Prostate gland (tissue), 2 donors: ENCODE data around the gene CTNNBL1. TPM values are rescaled to one million over a fixed set of nuclear protein-coding genes. Genes with fewer than 3 reads are reported as not detected.

Experiments used
- DNase-seq: peaks from one replicate; pipeline ENCODE4 v3.0.0-alpha.2; 2019; ENCODE audit warnings: low spot score
- H3K27ac ChIP-seq, 2 donors: fragments of 200-600 bp; sonication (generic); 2 replicates each; pipeline ENCODE4 v1.5.1; 2017 to 2019
- H3K27me3 ChIP-seq: fragments of 200-600 bp; sonication (generic); replicated peaks from 2 replicates; pipeline ENCODE4 v1.5.1; 2019; ENCODE audit not compliant: insufficient read depth
- H3K36me3 ChIP-seq, 2 donors: fragments of 200-600 bp; sonication (generic); 1 replicate in 1 of 2; 2 replicates in 1 of 2; pipeline versions ENCODE4 v1.5.1 to v1.8.1; 2017 to 2019
- H3K4me1 ChIP-seq: fragments of 200-600 bp; sonication (generic); replicated peaks from 2 replicates; pipeline ENCODE4 v1.5.1; 2019
- H3K4me3 ChIP-seq, 2 donors: fragments of 200-600 bp; sonication (generic); 2 replicates each; pipeline ENCODE4 v1.5.1; 2017 to 2019
- H3K9me3 ChIP-seq: fragments of 200-600 bp; sonication (generic); 2 replicates; pipeline ENCODE4 v1.5.1; 2017
- POLR2A ChIP-seq: fragments of 450-650 bp; IDR thresholded peaks from one replicate; pipeline ENCODE4 v1.6.1; 2016; ENCODE audit warnings: antibody characterized with exemption, mild to moderate bottlenecking
- POLR2AphosphoS5 ChIP-seq: sonication (generic); formaldehyde crosslinking; IDR thresholded peaks from one replicate; pipeline ENCODE4 v1.6.1; 2017; ENCODE audit warnings: antibody characterized with exemption
- WGBS: methylation state at CpG from one replicate; pipeline ENCODE4 v1.1.5; 2018; 5-methylcytosine and 5-hydroxymethylcytosine counted together
- intact Hi-C: fragments of 100-400 bp; cut with DNase I; formaldehyde crosslinking; loops from one replicate; pipeline ENCODE4 v1.14.2; 2022
- total RNA-seq, 2 donors: library from RNA; depleted of rRNA; stranded (reverse); fragments of >200 nt; gene quantifications; one replicate each; pipeline ENCODE4 v1.1.0, GENCODE V29; 2016
- TF ChIP-seq, protein P1 (sequence below), 4 experiments: fragments of 200-600 bp in 2 of 4; fragments of 450-650 bp in 2 of 4; sonication (generic) in 2 of 4; IDR thresholded peaks; 1 replicate in 3 of 4; 2 replicates in 1 of 4; pipeline ENCODE4 v1.5.1; 2016 to 2019; ENCODE audit warnings: antibody characterized with exemption in 4 of 4, mild to moderate bottlenecking in 2 of 4, moderate library complexity in 2 of 4

Gene CTNNBL1
- total RNA-seq, 2 donors from 2014 or later: 29.9 to 61.0 TPM

DNA sequence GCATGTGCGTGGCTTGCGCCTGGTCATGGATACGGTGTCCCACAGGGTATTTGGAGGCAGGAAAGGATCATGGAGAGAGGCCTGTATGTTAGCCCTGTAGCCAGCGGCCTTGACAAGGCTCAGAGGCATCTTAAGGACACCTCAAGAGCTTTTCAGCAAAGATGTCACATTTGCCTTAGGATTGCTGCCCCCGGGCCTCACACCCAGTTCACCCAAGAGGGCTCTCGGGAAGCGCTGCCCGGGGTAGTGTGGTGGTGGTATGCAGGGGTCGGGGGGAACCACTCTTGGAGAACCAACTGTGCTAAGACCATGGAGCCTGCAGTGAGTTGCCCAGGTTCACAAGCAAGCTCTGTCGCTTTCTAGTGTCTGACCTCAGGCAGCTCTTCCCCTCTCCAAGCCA is 172.2 kb downstream of the CTNNBL1 start:
- Histone ChIP-seq H3K27ac (peak overlapping the region in 1 of 2 donors; percentile 50), H3K36me3 (no peaks in the 10 kb centered on the region), H3K27me3 (no peaks in the 10 kb centered on the region), H3K4me1 (peaks cover 10% of the 10 kb centered on the region), H3K4me3 (no peak overlapping the region), H3K9me3 (no peaks in the 10 kb centered on the region)
- no peak for DNase-seq
- intact Hi-C loops: no loop called here
- TF ChIP-seq POLR2A: no peak
- TF ChIP-seq, protein P1, sequence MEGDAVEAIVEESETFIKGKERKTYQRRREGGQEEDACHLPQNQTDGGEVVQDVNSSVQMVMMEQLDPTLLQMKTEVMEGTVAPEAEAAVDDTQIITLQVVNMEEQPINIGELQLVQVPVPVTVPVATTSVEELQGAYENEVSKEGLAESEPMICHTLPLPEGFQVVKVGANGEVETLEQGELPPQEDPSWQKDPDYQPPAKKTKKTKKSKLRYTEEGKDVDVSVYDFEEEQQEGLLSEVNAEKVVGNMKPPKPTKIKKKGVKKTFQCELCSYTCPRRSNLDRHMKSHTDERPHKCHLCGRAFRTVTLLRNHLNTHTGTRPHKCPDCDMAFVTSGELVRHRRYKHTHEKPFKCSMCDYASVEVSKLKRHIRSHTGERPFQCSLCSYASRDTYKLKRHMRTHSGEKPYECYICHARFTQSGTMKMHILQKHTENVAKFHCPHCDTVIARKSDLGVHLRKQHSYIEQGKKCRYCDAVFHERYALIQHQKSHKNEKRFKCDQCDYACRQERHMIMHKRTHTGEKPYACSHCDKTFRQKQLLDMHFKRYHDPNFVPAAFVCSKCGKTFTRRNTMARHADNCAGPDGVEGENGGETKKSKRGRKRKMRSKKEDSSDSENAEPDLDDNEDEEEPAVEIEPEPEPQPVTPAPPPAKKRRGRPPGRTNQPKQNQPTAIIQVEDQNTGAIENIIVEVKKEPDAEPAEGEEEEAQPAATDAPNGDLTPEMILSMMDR (IDR thresholded peaks at IDR 0.05): no peak
- TF ChIP-seq POLR2AphosphoS5: no peak
- WGBS: 96% methylated on average over 10 of the region's 10 CpGs

DNA sequence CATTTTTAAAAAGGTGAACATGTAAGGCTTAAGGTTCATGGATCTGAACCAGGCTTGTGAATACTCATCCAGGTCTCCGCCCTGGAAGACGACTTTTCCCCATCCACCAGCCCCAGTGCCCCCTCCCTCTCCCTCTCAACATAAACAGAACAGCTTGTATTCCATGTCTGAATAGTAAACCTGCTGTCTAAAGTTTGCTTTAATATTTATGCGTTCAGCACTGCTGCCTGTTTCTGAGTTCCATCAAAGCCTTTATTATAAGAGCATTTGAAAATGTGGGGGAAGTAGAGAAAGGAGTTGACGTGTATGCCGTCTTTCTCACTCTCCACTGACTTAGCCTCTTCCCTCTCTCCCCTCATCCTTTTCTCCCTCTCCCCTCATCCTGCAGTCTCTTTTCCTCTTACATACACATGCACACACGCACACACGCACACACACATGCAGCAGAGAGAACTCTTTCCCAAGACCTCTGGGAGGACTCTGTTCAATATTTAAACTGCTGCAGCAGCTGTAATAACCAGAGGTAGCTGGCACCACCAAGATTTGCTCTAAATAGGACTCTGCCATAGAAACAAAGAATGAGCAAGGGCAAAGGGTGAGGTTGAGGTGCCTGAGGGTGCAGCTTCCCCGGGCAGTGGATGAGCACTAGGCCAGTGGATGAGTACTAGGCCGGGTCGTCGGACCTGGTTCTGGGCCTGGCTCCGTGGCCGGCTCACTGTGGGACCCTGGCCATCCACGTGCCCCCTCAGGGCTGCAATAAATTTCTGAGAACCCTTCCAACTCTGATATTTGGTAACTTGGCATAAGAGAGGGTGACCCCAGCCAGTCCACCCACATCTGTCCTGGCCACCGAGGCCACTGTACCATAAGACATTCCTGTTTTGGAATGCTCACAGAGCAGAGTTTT is 173.7 kb downstream of the CTNNBL1 start:
- intact Hi-C loops: no loop called here
- H3K9me3 ChIP-seq: no peaks in the 10 kb centered on the region
- no peaks in the 10 kb centered on the region for H3K27me3 ChIP-seq
- DNase-seq: peak; percentile 23
- no peak overlapping the region for H3K4me3 ChIP-seq
- peak overlapping the region; percentile 15 to 50 for H3K27ac ChIP-seq
- no peaks in the 10 kb centered on the region for H3K36me3 ChIP-seq
- H3K4me1 ChIP-seq: peaks cover 10% of the 10 kb centered on the region
- 49% methylated on average over 15 of the region's 15 CpGs for WGBS
- TF ChIP-seq POLR2A (no peak), POLR2AphosphoS5 (peak; percentile 7)
- TF ChIP-seq, protein P1 (IDR thresholded peaks at IDR 0.05): no peak

DNA sequence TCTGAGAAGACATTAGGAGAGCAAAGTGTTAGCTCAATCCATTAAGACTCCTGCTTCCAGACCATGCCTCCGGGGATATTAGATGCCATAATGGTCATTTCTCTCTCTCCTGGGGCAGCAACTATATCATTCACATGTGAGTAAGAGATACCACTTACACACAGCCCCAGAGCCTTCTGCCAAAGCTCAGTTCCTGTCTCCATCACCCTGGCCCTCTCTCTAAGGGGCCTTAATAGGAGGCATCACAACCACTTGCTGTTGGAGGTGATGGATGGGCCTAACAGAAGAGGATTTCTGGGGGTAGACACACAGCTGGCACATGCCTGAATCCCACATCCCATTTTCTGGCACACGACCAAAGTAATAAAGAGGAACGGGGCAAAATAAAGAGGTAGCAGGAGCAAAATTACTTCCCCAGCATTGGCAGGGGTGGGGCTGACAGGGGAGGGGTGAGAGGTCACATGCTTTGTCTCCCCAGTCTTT is 175.1 kb downstream of the CTNNBL1 start:
- Histone ChIP-seq H3K36me3 (peaks cover 0 to 6% of the 10 kb centered on the region in 2 donors), H3K9me3 (no peaks in the 10 kb centered on the region), H3K27ac (no peak overlapping the region), H3K4me3 (no peak overlapping the region), H3K27me3 (no peaks in the 10 kb centered on the region), H3K4me1 (peaks cover 10% of the 10 kb centered on the region)
- WGBS: 75% methylated on average over 3 of the region's 3 CpGs
- no peak for DNase-seq
- TF ChIP-seq POLR2AphosphoS5 (no peak), POLR2A (no peak)
- TF ChIP-seq, protein P1 (IDR thresholded peaks at IDR 0.05): no peak
- intact Hi-C loops: no loop called here

DNA sequence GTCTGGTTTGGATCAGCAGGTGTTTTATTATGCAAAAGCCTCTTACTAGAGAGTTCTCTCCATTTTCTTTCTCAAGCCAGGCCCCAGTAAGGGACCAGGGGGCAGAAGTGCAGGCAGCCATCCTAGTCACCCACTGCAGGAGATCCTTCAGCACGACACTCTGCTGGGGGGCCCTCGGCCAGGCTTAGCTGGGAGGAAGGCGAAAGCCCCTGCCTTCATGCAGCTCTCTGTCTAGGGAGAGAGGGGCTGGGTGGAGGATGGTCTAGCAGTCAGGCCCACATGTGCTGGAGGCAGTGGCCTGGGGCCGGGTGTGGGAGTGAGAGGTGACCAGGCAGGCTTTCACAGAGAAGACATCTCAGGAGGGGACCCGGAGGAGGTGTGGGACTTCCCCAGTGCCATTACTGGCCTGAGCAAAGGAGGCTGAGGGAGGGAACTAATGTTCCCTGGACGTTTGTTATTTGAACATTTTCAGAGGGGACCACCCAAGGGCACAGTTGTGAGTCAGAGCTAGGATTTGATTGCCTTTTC is 175.6 kb downstream of the CTNNBL1 start:
- WGBS: 75% methylated on average over 6 of the region's 6 CpGs
- no peaks in the 10 kb centered on the region for H3K27me3 ChIP-seq
- intact Hi-C loops: no loop called here

More for the DNA sequence above, 175.6 kb downstream of the CTNNBL1 start:
- DNase-seq: no peak
- H3K4me3 ChIP-seq: no peak overlapping the region
- H3K4me1 ChIP-seq: peaks cover 10% of the 10 kb centered on the region
- TF ChIP-seq, protein P1 (IDR thresholded peaks at IDR 0.05): no peak
- TF ChIP-seq POLR2A (no peak), POLR2AphosphoS5 (no peak)
- no peak overlapping the region for H3K27ac ChIP-seq
- H3K36me3 ChIP-seq: peaks cover 0 to 7% of the 10 kb centered on the region in 2 donors
- H3K9me3 ChIP-seq: no peaks in the 10 kb centered on the region
